ENCODE results near the gene MAP3K4.

- TF ChIP-seq POLR2AphosphoS5 (IDR thresholded peaks at IDR 0.05; ENCODE audit: low read depth, low read length): no peak
- no peak for TF ChIP-seq POLR2A (IDR thresholded peaks at IDR 0.05; ENCODE audit: low read depth, low read length)
Measured at GRCh38 chr6:160955508-160956295, 35.9 kb upstream of the MAP3K4 start.
